AG08396 (cell line): ENCODE results near the gene TNNC1.

Experiments
- DNase-seq: peaks from one replicate; pipeline ENCODE4 v3.0.0; 2012; ENCODE audit warnings: low spot score, mixed read lengths

TNNC1 gene

GRCh38 chr3:52453496-52454249 lies at the start of gene TNNC1:
TSS of gene TNNC1 (minus strand) at chr3:52454041. CDS start at chr3:52454015, 26 bp downstream.
- no peak for DNase-seq

GRCh38 chr3:52502808-52503350 lies 49.0 kb upstream of the TNNC1 start:
- DNase-seq, result no peak

GRCh38 chr3:52502001-52502400 lies 48.2 kb upstream of the TNNC1 start:
- no peak for DNase-seq

- DNase-seq, result no peak
Measured at GRCh38 chr3:52501046-52501445, 47.2 kb upstream of the TNNC1 start.

- no peak for DNase-seq
Measured at GRCh38 chr3:52498137-52499054, 44.6 kb upstream of the TNNC1 start.

GRCh38 chr3:52495777-52496602 lies 42.1 kb upstream of the TNNC1 start:
- DNase-seq, result peak; percentile 67

GRCh38 chr3:52494886-52495495 lies 41.1 kb upstream of the TNNC1 start, which contains the start of gene STAB1:
TSS of gene STAB1 (plus strand) at chr3:52495338. CDS start at chr3:52495414, 76 bp downstream.
- no peak for DNase-seq

- DNase-seq, result no peak
Measured at GRCh38 chr3:52494445-52494844, 40.6 kb upstream of the TNNC1 start.

- DNase-seq, result no peak
Measured at GRCh38 chr3:52493232-52494017, 39.6 kb upstream of the TNNC1 start.

GRCh38 chr3:52492059-52492458 lies 38.2 kb upstream of the TNNC1 start:
- DNase-seq, result no peak

GRCh38 chr3:52490939-52491526 lies 37.2 kb upstream of the TNNC1 start:
- DNase-seq, result no peak

- no peak for DNase-seq
Measured at GRCh38 chr3:52490035-52490938, 36.4 kb upstream of the TNNC1 start.

- no peak for DNase-seq
Measured at GRCh38 chr3:52489453-52489852, 35.6 kb upstream of the TNNC1 start.

GRCh38 chr3:52488746-52489145 lies 34.9 kb upstream of the TNNC1 start:
- DNase-seq, result no peak

GRCh38 chr3:52487788-52488691 lies 34.2 kb upstream of the TNNC1 start:
- DNase-seq, result no peak

GRCh38 chr3:52487050-52487787 lies 33.4 kb upstream of the TNNC1 start:
- DNase-seq, result no peak
